ENCODE measurements around the gene COMMD7. TPM values are rescaled to one million over a fixed set of nuclear protein-coding genes. Genes with fewer than 3 reads are reported as not detected.

The COMMD7 gene
- total RNA-seq, 1 experiment from 2014 or later: 66.1 TPM

GRCh38 chr20:32741151-32741550, 2.1 kb downstream of the COMMD7 start:
- no peak overlapping the region for H3K23ac ChIP-seq (ENCODE audit: insufficient read length, low read depth, low read length)
- no peaks in the 10 kb centered on the region for H3K27me3 ChIP-seq (ENCODE audit: insufficient read depth, low read length)
- no peak overlapping the region for H3K27ac ChIP-seq (ENCODE audit: insufficient read length, low read depth, low read length)
- H3K27me3 Mint-ChIP-seq (ENCODE audit: low read depth): no peaks in the 10 kb centered on the region
- no peak overlapping the region for H3K56ac ChIP-seq (ENCODE audit: insufficient read length, low read depth, low read length)
- H2BK12ac ChIP-seq (ENCODE audit: insufficient read length, low read depth, low read length): no peak overlapping the region
- peaks cover 2% of the 10 kb centered on the region; the same call in 1 of the 2 replicates for H3K4me1 ChIP-seq (ENCODE audit: insufficient read depth, low read length)
- H3K4ac ChIP-seq (ENCODE audit: low read depth, low read length): no peak overlapping the region
- no CpG with 5 or more reads among the region's 5 CpGs for WGBS (ENCODE audit: extremely low coverage, insufficient read length, low lambda C conversion rate)
- no peak overlapping the region for H4K8ac ChIP-seq (replicated peaks; ENCODE audit: insufficient read length, low read depth, low read length)
- no peak for TF ChIP-seq CTCF (conservative IDR thresholded peaks at IDR 0.05)
- H2BK120ac ChIP-seq (ENCODE audit: low read depth, low read length, poor library complexity, severe bottlenecking): no peak overlapping the region
- H3K9me3 Mint-ChIP-seq: no peaks in the 10 kb centered on the region
- peaks cover 0 to 29% (median 4%) of the 10 kb centered on the region in 3 experiments; a peak in 4 of 7 replicates for H3K36me3 Mint-ChIP-seq (ENCODE audit: insufficient read depth in 1 of 3, low read depth in 3 of 3)
- H2AFZ ChIP-seq (ENCODE audit: low read length): no peak overlapping the region
- no peak overlapping the region for H3T11ph ChIP-seq (ENCODE audit: low read length)
- no peak overlapping the region for H4K5ac ChIP-seq (ENCODE audit: insufficient read length, low read depth, low read length)
- H3K9ac ChIP-seq (ENCODE audit: extremely low read depth, insufficient read length, low read length): no peak overlapping the region
- no peak overlapping the region for H2AK5ac ChIP-seq (ENCODE audit: insufficient read length, low read length)
- peak overlapping the region in 1 of 2 experiments; percentile 3; a peak in 1 of 5 replicates for H3K4me3 Mint-ChIP-seq
- DNase-seq: no peak
- peaks cover 32 to 33% of the 10 kb centered on the region in 2 experiments for H3K4me1 Mint-ChIP-seq
- peaks cover 15% of the 10 kb centered on the region for H3K23me2 ChIP-seq (ENCODE audit: insufficient read length, low read depth, low read length, poor library complexity, severe bottlenecking)
- no peak overlapping the region for H2BK15ac ChIP-seq (ENCODE audit: low read depth, low read length)
- H3K27ac Mint-ChIP-seq: no peak overlapping the region; a peak in 1 of 7 replicates
- no peak overlapping the region for H3K4me2 ChIP-seq (ENCODE audit: insufficient read depth, insufficient read length, low read length)
- no peak overlapping the region for H4K91ac ChIP-seq (ENCODE audit: insufficient read length, low read depth, low read length)
- H3K18ac ChIP-seq (ENCODE audit: insufficient read length, low read depth, low read length): no peak overlapping the region
- H3K14ac ChIP-seq (ENCODE audit: insufficient read depth, low read length): no peak overlapping the region
- no peak overlapping the region for H2BK5ac ChIP-seq (ENCODE audit: insufficient read length, low read length)
- H2BK20ac ChIP-seq (ENCODE audit: low read depth, low read length, poor library complexity, severe bottlenecking): no peak overlapping the region
- no peaks in the 10 kb centered on the region for H4K20me1 ChIP-seq (ENCODE audit: control insufficient read depth, insufficient read depth, insufficient read length)
- no peaks in the 10 kb centered on the region for H3K9me3 ChIP-seq (ENCODE audit: control insufficient read depth, low read depth, low read length)
- H3K79me2 ChIP-seq (ENCODE audit: insufficient read depth, low read length): peaks cover 20% of the 10 kb centered on the region; the same call in 1 of the 2 replicates
- H3K79me1 ChIP-seq (ENCODE audit: insufficient read depth, low read depth, low read length, poor library complexity, severe bottlenecking): no peaks in the 10 kb centered on the region
